Kasumi-1 (cell line): ENCODE results near the gene TMEM139.
"Not testable (repeated sequence)": the region's sequence is repeated elsewhere in the genome, so short reads cannot be mapped to it uniquely, and the experiment has no call there.

Experiments used
- DNase-seq, 2 experiments: peaks; one replicate each; lab custom pipeline; 2025; lab: John Stamatoyannopoulos, UW

Gene TMEM139

GRCh38 chr7:143259765-143260164 is 25.0 kb upstream of the TMEM139 start:
- no peak for DNase-seq

- DNase-seq, result no peak
Measured at GRCh38 chr7:143261901-143262300, 22.9 kb upstream of the TMEM139 start.

- DNase-seq, result peak; percentile 71 to 72
Measured at GRCh38 chr7:143263266-143264195, 21.2 kb upstream of the TMEM139 start, which contains the start of gene GSTK1. Gene GSTK1 (plus strand): TSS chr7:143263441. CDS start chr7:143263514, 73 bp downstream.

- DNase-seq, result not testable (repeated sequence)
Measured at GRCh38 chr7:143264196-143264568, 20.6 kb upstream of the TMEM139 start.

GRCh38 chr7:143265017-143265693 is 19.6 kb upstream of the TMEM139 start:
- no peak for DNase-seq

GRCh38 chr7:143269251-143269650 is 15.5 kb upstream of the TMEM139 start:
- peak; percentile 20 to 28 for DNase-seq

- DNase-seq, result no peak
Measured at GRCh38 chr7:143271240-143271639, 13.5 kb upstream of the TMEM139 start.

GRCh38 chr7:143272871-143273270 is 11.9 kb upstream of the TMEM139 start:
- no peak for DNase-seq

- no peak for DNase-seq
Measured at GRCh38 chr7:143279186-143280098, 5.3 kb upstream of the TMEM139 start.

- DNase-seq, result no peak
Measured at GRCh38 chr7:143280160-143280559, 4.6 kb upstream of the TMEM139 start.

- DNase-seq, result no peak
Measured at GRCh38 chr7:143280566-143280965, 4.2 kb upstream of the TMEM139 start.

GRCh38 chr7:143281529-143281928 is 3.2 kb upstream of the TMEM139 start:
- DNase-seq, result no peak

- DNase-seq, result no peak
Measured at GRCh38 chr7:143282124-143282523, 2.6 kb upstream of the TMEM139 start.

- DNase-seq, result no peak
Measured at GRCh38 chr7:143283381-143283780, 1.4 kb upstream of the TMEM139 start.

GRCh38 chr7:143285470-143285778 is 666 bp downstream of the TMEM139 start:
- DNase-seq, result no peak

- no peak for DNase-seq
Measured at GRCh38 chr7:143285806-143286521, 1.2 kb downstream of the TMEM139 start.

GRCh38 chr7:143286522-143286890 is 1.7 kb downstream of the TMEM139 start:
- DNase-seq, result no peak

- DNase-seq, result no peak
Measured at GRCh38 chr7:143287339-143287934, 2.7 kb downstream of the TMEM139 start.

- DNase-seq, result peak; percentile 94 to 96
Measured at GRCh38 chr7:143287935-143288826, 3.4 kb downstream of the TMEM139 start, which contains the start of gene CASP2. Gene CASP2 (plus strand): TSS chr7:143288351. CDS start chr7:143288456, 105 bp downstream.

GRCh38 chr7:143288836-143289235 is 4.1 kb downstream of the TMEM139 start:
- no peak for DNase-seq
